ENCODE data around the gene PINLYP.

GRCh38 chr19:43619262-43620060 lies 43.9 kb downstream of the PINLYP start, which contains the start of gene ZNF428:
- no peak for TF ChIP-seq CTCF (conservative IDR thresholded peaks at IDR 0.05; ENCODE audit: low read length)
- no peak for TF ChIP-seq EZH2phosphoT487 (IDR thresholded peaks at IDR 0.05; ENCODE audit: borderline replicate concordance)
